Measurements from ENCODE around the gene TCOF1. TPM values are rescaled to one million over a fixed set of nuclear protein-coding genes. Genes with fewer than 3 reads are reported as not detected.

Gene TCOF1
- total and polyA plus RNA-seq, 2 of the 8 experiments (the other 6 are each of a cell fraction or from before 2014, with no cell fraction given) = 35.9 to 170 TPM

GRCh38 chr5:150397782-150398721, 40.6 kb downstream of the TCOF1 start:
- Histone ChIP-seq H4K5ac (ENCODE audit: insufficient read length, low read depth, low read length) (no peak overlapping the region), H3K4me2 (ENCODE audit: insufficient read depth in 1 of 2, low read depth in 2 of 2, low read length in 2 of 2) (no peak overlapping the region), H2BK15ac (ENCODE audit: low read length) (no peak overlapping the region), H3K9me3 (ENCODE audit: insufficient read depth in 2 of 2, low read depth in 1 of 2, low read length in 1 of 2) (no peaks in the 10 kb centered on the region), H2BK120ac (replicated peaks; ENCODE audit: low read depth, low read length) (no peak overlapping the region), H3K56ac (replicated peaks; ENCODE audit: insufficient read length, low read depth, low read length) (no peak overlapping the region), H3K4me3 (ENCODE audit: extremely low read depth in 1 of 4, insufficient read depth in 2 of 4, low read depth in 3 of 4, low read length in 4 of 4) (no peak overlapping the region), H3K4me1 (replicated peaks in 1 of 4; ENCODE audit: control insufficient read depth in 3 of 4, insufficient read depth in 4 of 4, low read length in 3 of 4) (no peaks in the 10 kb centered on the region), H3K23me2 (ENCODE audit: low read depth, low read length) (no peaks in the 10 kb centered on the region), H2AK5ac (ENCODE audit: low read depth, low read length) (no peak overlapping the region), H4K91ac (replicated peaks; ENCODE audit: insufficient read length, low read length) (no peak overlapping the region), H3K4ac (replicated peaks; ENCODE audit: insufficient read length, low read depth, low read length) (no peak overlapping the region), H3K36me3 (ENCODE audit: control insufficient read depth in 2 of 4, insufficient read depth in 4 of 4, low read length in 3 of 4) (peaks cover 42 to 89% (median 71%) of the 10 kb centered on the region in 4 experiments), H2BK20ac (ENCODE audit: low read length) (no peak overlapping the region), H3K79me2 (ENCODE audit: control insufficient read depth in 1 of 2, insufficient read depth in 2 of 2, low read length in 2 of 2) (no peaks in the 10 kb centered on the region), H3K27ac (ENCODE audit: low read depth, low read length) (no peak overlapping the region; the same call in 1 of the 2 replicates), H3K79me1 (ENCODE audit: low read depth, low read length) (no peaks in the 10 kb centered on the region), H2BK5ac (ENCODE audit: low read depth, low read length) (no peak overlapping the region), H2AFZ (ENCODE audit: low read length) (no peak overlapping the region), H3K14ac (ENCODE audit: insufficient read length) (no peak overlapping the region), H2BK12ac (ENCODE audit: low read depth, low read length) (no peak overlapping the region), H3K27me3 (replicated peaks in 1 of 4; ENCODE audit: control insufficient read depth in 3 of 4, extremely low read depth in 1 of 4, insufficient read depth in 3 of 4, low read length in 3 of 4) (no peaks in the 10 kb centered on the region), H4K8ac (ENCODE audit: extremely low read depth, insufficient read depth, low read length) (no peak overlapping the region), H4K20me1 (replicated peaks in 1 of 2; ENCODE audit: control insufficient read depth in 1 of 2, insufficient read depth in 2 of 2, low read length in 2 of 2) (peaks cover 6 to 9% of the 10 kb centered on the region in 2 experiments), H3K23ac (ENCODE audit: insufficient read length) (no peak overlapping the region), H3K18ac (ENCODE audit: extremely low read depth, low read length) (no peak overlapping the region), H3K9ac (replicated peaks in 1 of 4; ENCODE audit: extremely low read depth in 1 of 4, low read depth in 3 of 4, low read length in 3 of 4) (no peak overlapping the region)
- ChIA-PET POLR2A (ENCODE audit: partially characterized antibody) (interaction anchor here (0.6 to 19.1 kb wide), 13 partner anchors 8 to 51 kb away, joined by 3 to 455 read pairs (median 4); partner anchors contain the start of genes CD74, RPS14 and TCOF1), CTCF (ENCODE audit: partially characterized antibody) (interaction anchor here (0.5 to 16.9 kb wide), 25 partner anchors 8 to 352 kb away, joined by 3 to 274 read pairs (median 4); partner anchors contain the start of gene CD74)
- no peak for DNase-seq (ENCODE audit: low read depth in 1 of 2, low spot score in 2 of 2)
- 87% methylated on average over 13 of the region's 13 CpGs; no CpG with 5 or more reads in 1 of the 2 experiments for WGBS, 2 experiments (ENCODE audit: extremely low coverage in 1 of 2, insufficient coverage in 1 of 2, insufficient read length in 1 of 2, insufficient replicate concordance in 2 of 2, low coverage in 1 of 2, low lambda C conversion rate in 2 of 2, missing lambda C conversion rate in 1 of 2)
- no peak for TF ChIP-seq SP1 (IDR thresholded peaks at IDR 0.05; ENCODE audit: low read depth, low read length)
- TF ChIP-seq CTCF (IDR thresholded peaks at IDR 0.05; ENCODE audit: control extremely low read depth in 1 of 3, insufficient read depth in 1 of 3, low read depth in 1 of 3, low read length in 3 of 3) = peak in 1 of 3 experiments; percentile 14; a peak in 1 of 4 replicates
- no peak for TF ChIP-seq JUND (IDR thresholded peaks at IDR 0.05; ENCODE audit: low read length)
- no peak for TF ChIP-seq SIX5 (IDR thresholded peaks at IDR 0.05; ENCODE audit: low read depth, low read length)
- no peak for TF ChIP-seq PHF8 (conservative IDR thresholded peaks at IDR 0.05; ENCODE audit: low read depth, low read length)
- FAIRE-seq = no peak
